CD4-positive, alpha-beta T cell treated with Interferon alpha-2 for 1 hour (primary cell): Measurements from ENCODE around the gene GRIK4.

Source experiments
- DNase-seq, 2 donors: peaks; one replicate each; pipeline ENCODE4 v3.0.0-alpha.2; 2020 to 2022

GRIK4 gene

GRCh38 chr11:120527111-120527761 lies 15.7 kb downstream of the GRIK4 start:
- no peak for DNase-seq

GRCh38 chr11:120528749-120529148 lies 17.2 kb downstream of the GRIK4 start:
- DNase-seq, result no peak

- no peak for DNase-seq
Measured at GRCh38 chr11:120529214-120529613, 17.7 kb downstream of the GRIK4 start.

- no peak for DNase-seq
Measured at GRCh38 chr11:120529911-120530310, 18.4 kb downstream of the GRIK4 start.

GRCh38 chr11:120532082-120532831 lies 20.7 kb downstream of the GRIK4 start:
- no peak for DNase-seq

GRCh38 chr11:120532832-120533196 lies 21.3 kb downstream of the GRIK4 start:
- DNase-seq, result no peak

GRCh38 chr11:120536091-120536796 lies 24.7 kb downstream of the GRIK4 start:
- no peak for DNase-seq

- no peak for DNase-seq
Measured at GRCh38 chr11:120536797-120537169, 25.2 kb downstream of the GRIK4 start.

- DNase-seq, result no peak
Measured at GRCh38 chr11:120537996-120538395, 26.4 kb downstream of the GRIK4 start.

GRCh38 chr11:120538707-120539106 lies 27.2 kb downstream of the GRIK4 start:
- DNase-seq, result no peak

- DNase-seq, result no peak
Measured at GRCh38 chr11:120539667-120540369, 28.3 kb downstream of the GRIK4 start.

GRCh38 chr11:120540744-120541465 lies 29.4 kb downstream of the GRIK4 start:
- DNase-seq, result no peak

GRCh38 chr11:120543521-120544215 lies 32.1 kb downstream of the GRIK4 start:
- no peak for DNase-seq

GRCh38 chr11:120545813-120546212 lies 34.3 kb downstream of the GRIK4 start:
- DNase-seq, result no peak

GRCh38 chr11:120546312-120547205 lies 35.0 kb downstream of the GRIK4 start:
- DNase-seq, result no peak

- DNase-seq, result no peak
Measured at GRCh38 chr11:120547316-120547715, 35.8 kb downstream of the GRIK4 start.

GRCh38 chr11:120547811-120548681 lies 36.5 kb downstream of the GRIK4 start:
- no peak for DNase-seq

GRCh38 chr11:120548682-120549209 lies 37.2 kb downstream of the GRIK4 start:
- no peak for DNase-seq

- no peak for DNase-seq
Measured at GRCh38 chr11:120549346-120549745, 37.8 kb downstream of the GRIK4 start.

- no peak for DNase-seq
Measured at GRCh38 chr11:120550007-120550406, 38.5 kb downstream of the GRIK4 start.
